Fibroblast of gingiva (primary cell): ENCODE data around the gene CCDC87.

ENCODE experiments used
- DNase-seq: peaks from one replicate; pipeline ENCODE4 v3.0.0-alpha.2; 2011; ENCODE audit warnings: low read depth

CCDC87 gene

DNA sequence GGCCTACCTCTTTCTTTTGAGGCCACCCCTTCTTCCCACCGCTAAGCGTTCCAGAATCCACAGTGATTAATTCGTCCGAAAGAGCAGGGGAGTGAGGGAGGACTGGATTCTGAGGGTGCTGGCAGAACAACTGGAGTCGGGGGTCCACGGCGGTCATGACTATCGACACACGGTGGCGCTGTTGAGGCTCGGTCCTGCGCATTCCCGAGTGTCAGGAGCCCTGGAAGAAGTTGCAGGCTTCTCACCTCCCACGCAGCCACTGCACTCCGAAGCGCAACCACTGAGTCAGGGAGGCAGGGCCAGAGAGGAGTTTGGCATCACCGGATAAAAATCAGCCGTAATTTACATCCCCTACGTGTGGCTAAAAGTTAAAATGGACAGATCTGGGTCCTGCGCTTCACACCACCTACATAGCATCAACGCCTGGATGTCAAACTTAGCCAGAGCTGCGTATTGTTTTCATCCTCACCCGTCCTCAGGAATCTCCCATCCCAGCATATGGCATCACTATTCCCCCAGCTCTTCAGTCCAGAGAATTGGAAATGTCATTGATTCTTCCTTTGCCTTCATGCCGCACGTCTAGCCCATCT, 13.8 kb downstream of the CCDC87 start:
- DNase-seq = peak; percentile 47

DNA sequence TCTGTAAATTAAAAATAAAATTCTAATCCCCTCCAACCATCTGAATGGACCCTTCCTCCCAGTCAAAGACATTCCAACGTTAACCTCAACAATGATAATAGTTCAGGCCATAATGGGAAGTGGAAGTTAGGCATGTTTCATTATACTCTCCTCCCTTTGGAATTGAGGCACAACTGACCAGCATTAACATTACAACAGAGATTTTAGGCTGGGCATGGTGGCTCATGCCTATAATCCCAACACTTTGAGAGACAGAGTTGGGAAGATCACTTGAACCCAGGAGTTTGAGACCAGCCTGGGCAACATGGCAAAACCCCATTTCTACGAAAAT, 22.0 kb downstream of the CCDC87 start:
- no peak for DNase-seq

DNA sequence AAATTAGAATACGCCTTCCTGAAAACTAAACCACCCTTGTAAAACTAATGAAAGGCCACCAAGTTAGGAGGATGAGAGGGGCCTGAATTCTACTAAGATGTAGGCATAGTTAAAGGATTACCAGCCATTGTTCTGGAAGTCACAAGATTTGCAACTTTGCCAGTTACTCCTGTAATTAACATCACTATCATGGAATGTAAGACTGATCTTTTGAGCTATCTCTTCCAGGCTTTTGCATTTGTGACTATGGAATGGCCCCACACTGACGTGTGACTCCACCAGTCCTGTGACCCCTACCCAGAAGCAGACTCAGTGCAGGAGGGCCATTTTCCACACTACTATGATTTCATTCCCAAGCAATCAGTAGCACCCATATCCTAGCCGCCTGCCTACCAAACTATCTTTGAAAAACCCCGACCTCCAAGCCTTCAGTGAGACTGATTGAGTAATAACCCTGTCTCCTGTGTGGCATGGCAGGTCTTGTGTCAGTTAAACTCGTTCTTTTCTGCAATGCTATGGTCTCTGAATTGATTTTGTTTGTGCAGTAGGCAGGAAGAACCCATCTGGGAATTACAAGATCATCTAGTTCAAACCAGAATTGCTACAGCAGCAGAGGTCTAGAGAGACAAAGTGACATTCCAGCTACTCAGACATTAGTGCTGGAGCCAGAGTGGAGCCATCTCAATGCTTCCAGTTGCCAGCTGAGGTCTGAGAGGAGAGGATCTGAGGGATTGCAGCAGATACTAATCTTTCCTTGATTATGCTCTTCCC, 22.6 kb downstream of the CCDC87 start:
- no peak for DNase-seq

DNA sequence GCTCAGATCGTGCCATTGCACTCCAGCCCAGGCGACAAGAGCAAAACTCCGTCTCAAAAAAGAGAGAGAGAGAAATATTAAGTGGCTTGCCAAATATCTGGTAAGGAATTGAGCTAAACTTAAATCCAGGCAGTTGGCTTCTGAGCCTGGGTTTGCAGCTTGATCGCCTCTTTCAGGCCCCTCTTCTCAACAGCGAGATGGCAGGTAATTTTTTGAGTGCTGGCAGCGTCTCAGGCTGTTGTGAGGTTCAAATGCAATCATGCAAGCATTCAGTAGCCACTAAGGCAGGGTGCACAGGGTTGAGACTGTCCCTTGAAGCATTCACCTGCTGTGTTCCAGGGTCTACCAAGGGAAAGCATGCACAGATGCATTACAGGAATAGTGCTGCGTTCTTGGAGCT, 23.8 kb downstream of the CCDC87 start:
- DNase-seq = no peak

DNA sequence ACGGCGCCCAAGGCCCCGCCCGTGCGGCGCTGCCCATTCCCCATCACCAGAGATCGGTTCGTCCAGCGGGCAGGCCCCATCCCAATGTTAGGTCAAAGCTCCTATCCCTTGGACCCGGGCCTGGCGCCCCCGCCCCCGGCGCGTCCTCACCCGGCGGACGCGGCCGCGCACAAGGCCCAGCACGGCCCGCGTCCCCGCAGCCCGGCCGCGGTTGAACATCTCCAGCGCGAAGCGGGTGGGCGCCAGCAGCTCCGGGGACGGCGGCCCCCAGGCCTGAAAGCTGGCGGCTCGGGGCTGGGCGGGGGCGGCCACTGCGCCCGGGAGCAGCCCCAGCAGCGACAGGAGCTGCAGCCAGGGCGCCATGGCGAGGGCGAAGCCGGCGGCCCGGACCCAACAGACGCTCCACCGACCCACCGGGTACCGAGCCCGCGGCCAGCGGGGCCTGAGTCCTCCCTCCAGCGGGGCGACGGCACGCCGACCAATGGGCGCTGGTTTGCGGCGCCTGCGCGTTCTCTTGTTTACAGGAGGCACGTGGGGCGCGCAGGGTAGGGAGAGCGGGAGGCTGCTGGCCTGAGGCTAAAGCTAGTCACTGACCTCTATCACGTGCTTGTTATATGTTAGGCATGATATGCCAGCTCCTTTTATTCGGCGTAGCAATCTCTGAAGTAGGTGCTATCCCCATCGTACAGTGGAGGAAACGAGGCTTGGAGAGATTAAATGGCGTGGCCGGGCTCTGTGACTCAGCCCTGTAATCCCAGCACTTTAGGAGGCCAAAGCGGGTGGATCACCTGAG, 24.5 kb downstream of the CCDC87 start, which contains the start of gene CTSF:
Gene CTSF (minus strand): TSS at position 483 of the 793 bp plus-strand sequence. CDS start 120 bp downstream, at position 363.
- DNase-seq = peak; percentile 69

DNA sequence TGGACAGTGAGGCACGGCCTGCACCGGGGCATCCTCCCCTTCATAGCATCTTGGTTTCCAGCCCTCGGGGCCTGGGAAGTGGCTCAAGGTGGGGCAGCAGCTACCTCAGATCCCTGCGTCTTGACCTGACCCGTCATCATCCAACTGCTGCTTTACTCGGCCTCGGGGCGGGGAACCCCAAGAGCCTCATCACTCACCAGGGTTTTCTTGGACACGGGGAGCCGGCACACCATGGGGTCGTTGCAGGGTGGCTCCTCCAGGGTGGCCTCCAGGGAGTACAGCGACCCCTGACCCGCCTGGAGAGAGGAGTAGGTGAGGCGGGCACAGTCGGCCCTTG, 25.1 kb downstream of the CCDC87 start:
- no peak for DNase-seq

DNA sequence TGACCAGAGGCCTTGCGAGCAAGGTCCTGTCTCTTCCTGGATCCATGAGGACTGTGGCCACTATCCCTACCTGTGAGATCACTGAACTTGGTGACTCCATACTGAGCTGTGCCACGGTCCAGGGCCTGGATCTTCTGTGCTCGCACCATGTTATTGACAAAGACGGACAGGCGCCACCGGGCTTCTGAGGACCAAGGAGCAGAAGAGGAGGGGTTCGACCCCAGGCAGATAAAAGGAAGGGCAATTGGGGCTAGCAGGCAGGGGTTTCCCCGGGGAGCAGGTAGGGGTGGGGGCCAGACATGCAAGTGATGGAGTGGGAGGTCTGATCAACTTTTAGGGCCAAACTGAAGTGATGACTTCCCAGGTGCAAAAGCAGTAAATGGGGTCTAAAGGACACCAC, 26.6 kb downstream of the CCDC87 start:
- DNase-seq = no peak

DNA sequence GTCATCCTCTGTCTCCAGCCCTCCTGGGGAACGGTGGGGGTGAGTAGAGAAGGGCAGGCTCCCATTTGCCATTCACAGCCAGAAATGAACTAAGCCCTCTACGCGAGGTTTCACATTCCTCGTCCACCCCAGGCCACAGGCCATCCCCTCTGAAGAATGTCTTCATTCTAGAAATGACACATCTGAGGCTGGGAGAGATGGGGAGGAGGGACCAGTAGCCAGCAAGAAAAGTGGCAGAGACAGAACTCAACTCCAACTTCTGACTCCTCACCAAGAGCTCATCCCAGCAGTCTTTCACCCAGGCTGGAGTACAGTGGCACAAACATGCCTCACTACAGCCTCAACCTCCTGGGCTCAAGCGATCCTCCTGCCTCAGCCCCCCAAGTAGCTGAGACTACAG, 27.9 kb downstream of the CCDC87 start:
- no peak for DNase-seq

DNA sequence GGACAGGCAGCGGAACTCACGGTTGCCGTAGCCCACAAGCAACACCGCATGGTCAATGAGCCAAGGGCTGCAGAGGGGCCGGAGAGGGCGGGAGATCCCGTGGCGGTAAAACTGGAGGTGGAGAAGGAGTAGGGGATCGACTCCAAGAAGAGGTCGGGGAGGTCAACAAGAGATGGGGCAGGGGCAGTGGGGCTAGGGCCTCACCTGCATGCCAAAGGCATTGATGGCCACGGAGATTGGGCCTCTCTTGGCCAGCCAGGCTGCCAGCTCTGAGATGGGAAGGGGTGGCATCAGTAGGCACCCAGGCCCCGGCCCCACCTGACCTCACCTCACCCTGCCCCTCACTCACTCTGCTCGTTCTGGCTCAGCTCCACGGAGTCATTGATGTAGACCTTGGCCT, 28.3 kb downstream of the CCDC87 start:
- DNase-seq = no peak

DNA sequence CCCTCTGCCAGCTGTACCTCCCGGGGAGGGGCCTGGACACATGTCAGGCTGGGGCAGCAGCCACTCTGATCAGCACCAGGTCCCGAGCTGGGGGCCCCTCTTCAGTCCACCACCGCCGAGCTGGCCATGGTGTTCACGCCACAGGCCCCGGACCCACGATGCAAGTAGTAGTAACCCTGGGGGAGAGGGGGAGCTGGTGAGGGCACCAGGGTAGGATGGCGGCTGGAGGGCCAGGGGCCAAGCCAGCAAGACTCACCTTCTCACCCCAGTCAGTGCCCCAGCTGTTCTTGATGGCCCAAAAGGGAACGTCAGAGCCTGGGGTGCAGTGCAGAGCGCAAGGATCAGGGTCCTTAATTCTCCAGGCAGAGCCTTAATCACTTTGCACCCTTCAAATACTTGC, 29.0 kb downstream of the CCDC87 start:
- DNase-seq = no peak

DNA sequence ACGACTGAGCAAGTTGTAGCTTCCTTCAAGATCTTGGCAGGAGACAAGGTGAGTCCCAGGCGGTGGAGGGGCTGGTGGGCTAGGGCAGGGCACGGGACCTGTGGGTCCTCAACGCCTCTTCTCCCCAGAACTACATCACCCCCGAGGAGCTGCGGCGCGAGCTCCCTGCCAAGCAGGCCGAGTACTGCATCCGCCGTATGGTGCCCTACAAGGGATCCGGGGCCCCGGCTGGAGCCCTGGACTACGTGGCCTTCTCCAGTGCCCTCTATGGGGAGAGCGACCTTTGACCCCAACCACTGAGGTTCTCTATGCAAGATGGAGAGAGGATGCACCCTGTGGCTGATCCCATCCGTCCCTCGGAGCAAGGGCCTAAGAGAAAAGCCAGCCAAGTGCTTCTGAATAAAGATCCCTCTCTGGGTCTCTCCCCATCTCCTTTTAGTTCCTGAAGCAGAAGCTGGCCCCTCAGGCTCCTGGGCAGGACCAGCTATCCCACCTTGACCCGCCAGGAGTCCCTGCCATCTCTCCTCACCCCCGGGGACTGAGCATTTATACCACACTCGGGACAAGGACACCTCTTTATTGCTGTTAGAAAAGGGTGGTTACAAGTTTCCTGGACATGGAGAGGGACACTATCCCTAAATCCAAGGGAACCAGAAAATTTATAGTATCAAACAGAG, 29.8 kb downstream of the CCDC87 start:
- DNase-seq = no peak

DNA sequence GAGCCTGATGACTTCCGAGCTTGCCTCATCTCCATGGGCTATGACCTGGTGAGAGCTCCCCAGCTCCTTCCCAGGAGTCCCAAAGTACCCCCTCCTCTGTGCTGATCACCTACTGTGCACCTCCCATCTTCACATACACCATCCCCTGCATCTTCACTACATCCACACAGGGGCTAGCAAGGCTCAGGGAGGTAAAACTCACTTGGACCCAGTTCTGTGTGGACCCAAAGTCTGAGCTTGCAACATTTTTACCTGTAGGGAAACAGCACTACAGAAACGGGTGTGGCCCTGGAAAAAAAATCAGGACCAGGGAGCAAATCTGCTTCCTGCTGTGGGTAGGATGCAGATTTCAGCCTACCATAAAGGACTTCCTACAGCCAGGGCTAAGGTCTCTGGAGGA, 30.6 kb downstream of the CCDC87 start:
- no peak for DNase-seq

DNA sequence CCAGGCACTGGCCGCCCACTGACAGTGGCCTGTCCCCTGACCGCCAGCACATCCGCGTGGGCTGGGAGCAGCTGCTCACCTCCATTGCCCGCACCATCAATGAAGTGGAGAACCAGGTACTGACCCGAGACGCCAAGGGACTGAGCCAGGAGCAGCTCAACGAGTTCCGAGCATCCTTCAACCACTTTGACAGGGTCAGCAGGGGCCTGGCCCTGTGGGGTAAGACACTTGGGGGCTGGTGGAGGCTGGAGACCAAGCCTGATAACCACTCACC, 31.0 kb downstream of the CCDC87 start:
- no peak for DNase-seq

DNA sequence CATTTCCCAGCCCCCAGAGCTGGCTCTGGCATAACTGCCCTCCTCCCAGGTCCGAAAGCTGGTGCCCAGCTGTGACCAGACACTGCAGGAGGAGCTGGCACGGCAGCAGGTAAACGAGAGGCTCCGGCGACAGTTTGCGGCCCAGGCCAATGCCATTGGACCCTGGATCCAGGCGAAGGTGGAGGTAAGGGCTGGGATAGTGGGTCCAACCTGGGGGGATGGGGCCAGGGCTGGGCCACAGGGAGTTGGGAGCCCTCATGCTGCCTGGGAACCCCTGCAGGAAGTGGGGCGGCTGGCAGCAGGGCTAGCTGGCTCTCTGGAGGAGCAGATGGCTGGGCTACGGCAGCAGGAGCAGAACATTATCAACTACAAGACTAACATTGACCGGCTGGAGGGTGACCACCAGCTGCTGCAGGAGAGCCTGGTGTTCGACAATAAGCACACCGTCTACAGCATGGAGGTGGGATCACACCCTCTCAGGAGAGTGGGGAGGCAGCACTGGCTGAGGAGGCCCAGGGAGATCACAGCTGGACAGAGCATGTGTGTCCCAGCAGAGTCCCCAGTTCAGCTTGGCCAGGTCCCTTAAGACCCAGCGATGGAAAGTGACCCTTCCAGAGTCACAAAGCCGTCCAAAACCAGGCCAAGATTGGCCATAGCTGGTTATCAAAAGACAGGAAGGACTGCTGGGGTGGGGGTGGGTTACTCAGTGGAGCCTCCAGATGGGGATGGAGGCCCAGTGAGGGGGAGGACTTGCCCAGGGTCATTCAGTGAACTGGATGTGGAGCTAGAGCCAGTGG, 31.5 kb downstream of the CCDC87 start:
- no peak for DNase-seq

DNA sequence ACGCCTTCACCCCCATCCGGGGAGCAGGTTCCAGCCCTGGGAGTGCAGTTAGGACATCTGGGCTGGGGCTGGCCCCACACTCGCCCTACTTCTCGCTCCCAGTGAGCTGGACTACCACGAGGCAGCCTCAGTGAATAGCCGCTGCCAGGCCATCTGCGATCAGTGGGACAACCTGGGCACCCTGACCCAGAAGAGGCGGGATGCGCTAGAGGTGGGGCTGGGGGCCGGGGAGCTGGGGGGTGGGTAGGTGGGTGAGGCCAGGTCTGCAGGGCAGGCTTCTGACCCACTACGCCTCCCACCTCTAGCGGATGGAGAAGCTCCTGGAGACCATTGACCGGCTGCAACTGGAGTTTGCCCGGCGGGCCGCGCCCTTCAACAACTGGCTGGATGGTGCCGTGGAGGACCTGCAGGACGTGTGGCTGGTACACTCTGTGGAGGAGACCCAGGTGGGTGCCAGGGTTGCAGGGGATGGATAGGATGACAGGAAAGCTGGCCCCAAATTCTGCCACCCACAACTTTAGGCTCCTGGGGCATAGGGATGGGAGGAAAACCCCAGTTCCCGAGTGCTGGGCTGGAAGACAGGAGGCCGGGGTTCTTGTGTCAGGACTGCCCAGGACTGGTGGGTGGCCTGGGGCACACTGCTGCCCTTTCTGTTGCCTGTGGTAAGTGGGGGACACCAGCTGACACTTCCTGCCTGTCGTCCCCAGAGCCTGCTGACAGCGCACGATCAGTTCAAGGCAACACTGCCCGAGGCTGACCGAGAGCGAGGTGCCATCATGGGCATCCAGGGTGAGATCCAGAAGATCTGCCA, 32.8 kb downstream of the CCDC87 start:
- DNase-seq = no peak

DNA sequence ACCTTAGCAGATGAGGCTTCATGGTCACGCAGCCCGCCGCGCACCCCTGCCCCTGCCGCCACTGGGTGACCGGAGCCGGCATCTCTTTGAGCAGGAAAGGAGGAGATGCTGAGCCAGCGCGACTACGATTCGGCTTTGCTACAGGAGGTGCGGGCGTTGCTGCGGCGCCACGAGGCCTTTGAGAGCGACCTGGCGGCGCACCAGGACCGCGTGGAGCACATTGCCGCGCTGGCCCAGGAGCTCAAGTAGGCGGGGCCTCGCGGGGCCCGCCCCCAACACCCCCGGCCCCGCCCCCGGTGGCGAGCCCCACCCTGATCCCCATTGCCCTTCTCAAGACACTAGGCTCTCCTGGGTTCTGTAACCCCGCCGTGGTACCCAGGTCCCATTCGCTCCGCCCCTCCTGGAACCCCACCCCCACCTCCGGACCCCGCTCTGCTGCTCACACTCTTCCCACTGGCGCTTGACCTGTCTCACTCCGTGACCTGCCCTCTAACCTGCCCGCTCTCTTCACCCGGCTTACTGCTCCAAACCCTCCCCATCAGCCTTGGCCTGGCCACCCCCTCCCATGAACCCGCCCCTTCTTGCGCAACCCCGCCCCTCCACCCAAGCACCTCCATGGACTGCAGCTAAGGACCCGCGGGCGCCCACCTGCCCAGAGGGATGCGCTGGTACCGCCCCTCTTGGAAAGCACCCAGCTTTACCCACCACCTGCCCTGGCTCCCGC, 33.6 kb downstream of the CCDC87 start:
- no peak for DNase-seq

DNA sequence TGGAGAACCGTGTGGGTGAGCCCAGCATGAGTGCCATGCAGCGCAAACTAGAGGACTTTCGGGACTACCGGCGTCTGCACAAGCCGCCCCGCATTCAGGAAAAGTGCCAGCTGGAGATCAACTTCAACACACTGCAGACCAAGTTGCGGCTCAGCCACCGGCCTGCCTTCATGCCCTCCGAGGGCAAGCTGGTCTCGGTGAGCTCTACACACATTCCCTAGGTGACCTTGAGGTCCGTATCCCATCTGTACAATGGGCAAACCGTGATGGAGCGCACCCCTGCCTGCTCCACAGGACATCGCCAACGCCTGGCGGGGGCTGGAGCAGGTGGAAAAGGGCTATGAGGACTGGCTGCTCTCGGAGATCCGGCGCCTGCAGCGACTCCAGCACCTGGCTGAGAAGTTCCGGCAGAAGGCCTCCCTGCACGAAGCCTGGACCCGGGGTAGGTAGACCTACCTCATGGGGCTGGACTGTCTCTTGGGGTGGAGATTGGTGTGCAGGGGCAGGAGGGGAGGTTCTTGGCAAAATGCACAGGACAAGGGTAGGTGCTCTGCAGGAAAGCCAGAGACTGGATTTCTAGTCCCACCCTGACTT, 35.0 kb downstream of the CCDC87 start:
- no peak for DNase-seq

DNA sequence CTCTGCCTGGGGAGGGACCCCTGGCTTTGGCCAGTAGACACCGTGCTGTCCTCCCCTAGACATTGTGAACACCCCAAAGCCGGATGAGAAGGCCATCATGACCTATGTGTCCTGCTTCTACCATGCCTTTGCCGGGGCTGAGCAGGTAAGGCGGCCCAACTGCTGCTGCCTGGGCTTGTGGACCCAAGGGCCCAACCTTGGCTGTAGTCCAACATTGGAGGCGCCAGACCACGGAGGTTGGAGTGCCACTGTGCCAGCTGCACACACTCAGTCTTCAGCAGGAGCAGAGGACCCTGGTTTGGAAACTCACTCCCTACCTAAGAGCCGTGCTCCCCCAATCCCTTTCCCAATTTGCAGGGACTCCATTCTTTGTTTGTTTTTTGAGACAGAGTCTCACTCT, 36.8 kb downstream of the CCDC87 start:
- no peak for DNase-seq

DNA sequence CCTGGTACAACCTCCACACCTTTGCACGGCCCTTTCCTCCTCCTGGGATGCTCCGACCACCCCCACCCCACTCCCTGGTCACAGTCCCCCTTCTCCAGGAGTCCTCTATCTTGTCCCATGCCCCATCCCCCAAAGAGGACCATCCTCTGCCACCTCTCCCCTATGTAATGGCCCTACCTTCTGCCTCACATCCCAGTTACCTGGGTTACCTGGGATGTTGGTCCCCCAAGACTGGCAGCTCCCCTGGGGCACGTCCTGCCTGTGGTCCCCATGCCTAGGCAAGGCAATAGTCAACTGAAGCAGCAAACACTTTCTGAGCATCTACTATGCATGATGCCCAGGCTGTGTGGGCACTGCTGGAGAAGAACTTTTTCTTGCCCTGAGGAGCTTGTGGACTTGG, 37.4 kb downstream of the CCDC87 start:
- DNase-seq = no peak

DNA sequence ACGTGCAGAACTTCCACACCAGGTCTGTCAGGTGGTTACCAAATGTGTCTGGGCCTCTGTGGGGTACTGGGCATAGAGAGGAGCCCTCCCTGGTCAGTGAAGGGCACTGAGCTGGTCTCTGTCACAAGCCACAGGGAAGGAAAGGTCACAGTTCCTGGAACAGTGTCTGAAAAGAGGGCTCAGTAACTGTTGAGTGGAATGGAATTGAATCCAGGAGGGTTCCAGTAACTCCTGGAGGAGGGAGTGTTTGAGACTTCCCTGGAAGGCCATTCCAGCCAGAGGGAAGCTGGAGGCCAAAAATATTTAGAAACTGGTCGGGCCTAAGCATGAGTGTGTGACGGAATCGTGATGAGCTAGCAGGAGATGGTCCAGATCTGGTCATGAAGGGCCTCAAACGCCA, 38.3 kb downstream of the CCDC87 start:
- DNase-seq = no peak
